ENCODE results near the gene CMC2. TPM values are rescaled to one million over a fixed set of nuclear protein-coding genes. Genes with fewer than 3 reads are reported as not detected.

Gene CMC2
- total RNA-seq, 1 donor from 2014 or later: 59.8 TPM

DNA sequence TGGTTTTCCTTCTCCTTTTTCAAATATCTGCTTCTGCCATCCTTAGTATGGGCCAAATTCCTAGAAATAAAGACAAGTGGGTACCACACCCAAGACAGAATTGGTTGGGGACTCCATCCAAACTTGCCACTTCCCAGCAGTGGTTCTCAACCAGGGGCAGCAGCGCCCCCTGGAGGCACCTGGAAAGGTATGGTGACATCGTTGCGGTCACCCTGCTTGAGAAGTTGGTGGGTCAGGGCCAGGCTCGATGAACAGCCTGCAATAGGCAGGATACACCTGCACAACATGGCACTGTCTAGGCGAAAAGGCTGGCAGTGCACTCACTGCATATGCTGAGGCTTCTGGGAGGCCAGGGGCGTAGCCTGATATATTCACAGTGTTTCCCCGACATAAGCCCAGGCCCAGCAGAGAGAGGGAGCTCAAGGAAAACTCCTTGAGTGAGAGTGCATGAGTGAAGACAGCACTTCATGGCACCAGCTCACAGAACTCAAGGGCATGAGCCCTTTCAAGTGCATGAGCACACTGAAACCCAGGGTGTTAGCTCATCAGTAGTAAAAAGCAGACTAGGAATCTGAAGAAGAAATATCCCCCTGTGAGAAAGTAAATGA is 57.7 kb downstream of the CMC2 start:
- Mint-ChIP-seq H3K4me1 (ENCODE audit: unreplicated experiment) (no peaks in the 10 kb centered on the region), H3K36me3 (no peaks in the 10 kb centered on the region), H3K9me3 (peaks cover 4% of the 10 kb centered on the region), H3K27ac (no peak overlapping the region), H3K4me3 (no peak overlapping the region), H3K27me3 (peaks cover 14% of the 10 kb centered on the region)
- no peak for DNase-seq (ENCODE audit: extremely low spot score, unreplicated experiment)
- TF ChIP-seq, protein P1, sequence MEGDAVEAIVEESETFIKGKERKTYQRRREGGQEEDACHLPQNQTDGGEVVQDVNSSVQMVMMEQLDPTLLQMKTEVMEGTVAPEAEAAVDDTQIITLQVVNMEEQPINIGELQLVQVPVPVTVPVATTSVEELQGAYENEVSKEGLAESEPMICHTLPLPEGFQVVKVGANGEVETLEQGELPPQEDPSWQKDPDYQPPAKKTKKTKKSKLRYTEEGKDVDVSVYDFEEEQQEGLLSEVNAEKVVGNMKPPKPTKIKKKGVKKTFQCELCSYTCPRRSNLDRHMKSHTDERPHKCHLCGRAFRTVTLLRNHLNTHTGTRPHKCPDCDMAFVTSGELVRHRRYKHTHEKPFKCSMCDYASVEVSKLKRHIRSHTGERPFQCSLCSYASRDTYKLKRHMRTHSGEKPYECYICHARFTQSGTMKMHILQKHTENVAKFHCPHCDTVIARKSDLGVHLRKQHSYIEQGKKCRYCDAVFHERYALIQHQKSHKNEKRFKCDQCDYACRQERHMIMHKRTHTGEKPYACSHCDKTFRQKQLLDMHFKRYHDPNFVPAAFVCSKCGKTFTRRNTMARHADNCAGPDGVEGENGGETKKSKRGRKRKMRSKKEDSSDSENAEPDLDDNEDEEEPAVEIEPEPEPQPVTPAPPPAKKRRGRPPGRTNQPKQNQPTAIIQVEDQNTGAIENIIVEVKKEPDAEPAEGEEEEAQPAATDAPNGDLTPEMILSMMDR (conservative IDR thresholded peaks at IDR 0.05): peak; percentile 71

DNA sequence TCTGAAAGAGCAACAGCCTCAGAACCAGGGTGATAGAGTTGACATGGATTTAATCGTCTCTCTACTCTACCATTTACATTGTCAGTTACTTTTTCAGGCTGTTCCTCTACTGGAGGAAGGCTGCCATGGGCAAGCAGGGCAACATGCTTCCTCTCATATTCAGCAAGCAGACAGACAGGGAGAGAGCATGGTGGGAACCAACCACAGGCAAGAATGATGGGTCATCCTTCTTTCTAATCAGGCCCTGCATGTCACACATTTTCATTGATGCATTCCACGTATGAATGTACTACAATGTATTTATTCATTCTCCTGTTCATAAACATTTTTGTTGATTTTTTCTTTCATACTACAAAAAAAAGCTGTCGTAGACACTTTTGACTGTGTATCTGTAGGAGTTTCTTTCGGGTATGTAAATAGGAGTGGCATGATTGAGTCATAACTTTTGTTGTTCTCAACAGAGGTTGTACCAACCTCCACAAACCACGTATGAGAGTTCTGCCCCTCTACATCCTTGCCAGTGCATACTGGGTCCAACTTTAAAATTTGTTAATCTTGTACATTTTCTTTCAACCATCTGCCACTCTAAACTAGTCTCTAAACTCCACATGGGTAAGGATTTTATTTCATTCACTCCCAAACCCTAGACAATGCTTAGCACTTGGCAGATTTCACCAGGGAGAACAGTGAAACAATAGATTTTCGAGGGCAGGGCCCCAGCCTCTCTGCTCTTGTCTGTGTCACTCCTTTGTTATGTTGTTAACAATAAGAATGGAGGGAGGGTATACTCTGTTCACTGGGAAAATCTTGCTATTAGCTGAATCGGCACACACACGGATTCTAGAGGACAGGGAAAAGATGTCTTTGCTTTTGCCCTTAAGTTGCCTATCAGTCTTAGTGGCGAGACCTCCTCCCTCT is 58.7 kb downstream of the CMC2 start:
- Mint-ChIP-seq H3K27ac (no peak overlapping the region), H3K9me3 (peaks cover 4% of the 10 kb centered on the region), H3K4me3 (no peak overlapping the region), H3K36me3 (no peaks in the 10 kb centered on the region), H3K4me1 (ENCODE audit: unreplicated experiment) (no peaks in the 10 kb centered on the region), H3K27me3 (peaks cover 14% of the 10 kb centered on the region)
- DNase-seq (ENCODE audit: extremely low spot score, unreplicated experiment): no peak
- TF ChIP-seq, protein P1 (conservative IDR thresholded peaks at IDR 0.05): no peak

DNA sequence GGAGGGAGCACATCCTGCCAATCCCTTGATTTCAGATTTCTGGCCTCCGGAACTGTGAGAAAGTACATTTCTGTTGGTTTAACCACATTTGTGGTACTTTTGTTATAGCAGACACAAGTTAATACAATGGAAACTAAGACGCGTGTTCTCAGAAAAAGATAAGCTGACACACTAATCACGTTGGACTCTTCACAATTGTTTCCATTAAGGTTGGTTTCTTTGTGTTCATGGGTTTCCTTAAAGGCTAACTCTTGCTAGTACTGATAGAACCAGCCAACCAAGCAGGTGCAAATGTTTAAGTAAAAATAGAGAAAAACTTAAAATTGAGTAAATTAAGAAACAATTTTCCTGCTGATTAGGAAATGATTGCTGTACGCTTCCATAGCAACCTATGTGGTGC is 59.4 kb downstream of the CMC2 start:
- DNase-seq (ENCODE audit: extremely low spot score, unreplicated experiment): no peak
- Mint-ChIP-seq H3K4me1 (ENCODE audit: unreplicated experiment) (no peaks in the 10 kb centered on the region), H3K4me3 (no peak overlapping the region), H3K9me3 (peaks cover 3% of the 10 kb centered on the region), H3K27ac (no peak overlapping the region), H3K36me3 (no peaks in the 10 kb centered on the region), H3K27me3 (peaks cover 14% of the 10 kb centered on the region)
- TF ChIP-seq, protein P1 (conservative IDR thresholded peaks at IDR 0.05): no peak

DNA sequence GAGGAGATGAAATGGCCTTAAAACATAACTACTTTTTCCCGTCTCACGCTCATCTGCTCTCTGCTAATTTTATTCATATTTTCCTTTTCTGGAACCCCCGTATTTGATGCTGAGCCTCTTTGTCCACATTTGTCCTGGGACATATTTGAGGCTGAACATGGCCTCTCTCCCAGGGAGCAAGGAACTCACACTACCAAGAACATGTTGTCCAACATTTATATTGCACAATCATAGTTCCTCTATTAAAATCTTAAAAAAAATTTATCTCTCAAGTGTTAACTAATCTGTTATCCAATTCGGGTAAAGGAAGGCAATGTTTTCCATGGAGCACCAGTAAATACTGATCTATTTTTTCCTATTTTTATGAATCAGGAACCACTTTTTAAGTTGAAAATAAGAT is 60.2 kb downstream of the CMC2 start:
- Mint-ChIP-seq H3K4me1 (ENCODE audit: unreplicated experiment) (no peaks in the 10 kb centered on the region), H3K36me3 (no peaks in the 10 kb centered on the region), H3K27ac (no peak overlapping the region), H3K27me3 (peaks cover 14% of the 10 kb centered on the region), H3K9me3 (no peaks in the 10 kb centered on the region), H3K4me3 (no peak overlapping the region)
- no peak for DNase-seq (ENCODE audit: extremely low spot score, unreplicated experiment)
- TF ChIP-seq, protein P1 (conservative IDR thresholded peaks at IDR 0.05): no peak

DNA sequence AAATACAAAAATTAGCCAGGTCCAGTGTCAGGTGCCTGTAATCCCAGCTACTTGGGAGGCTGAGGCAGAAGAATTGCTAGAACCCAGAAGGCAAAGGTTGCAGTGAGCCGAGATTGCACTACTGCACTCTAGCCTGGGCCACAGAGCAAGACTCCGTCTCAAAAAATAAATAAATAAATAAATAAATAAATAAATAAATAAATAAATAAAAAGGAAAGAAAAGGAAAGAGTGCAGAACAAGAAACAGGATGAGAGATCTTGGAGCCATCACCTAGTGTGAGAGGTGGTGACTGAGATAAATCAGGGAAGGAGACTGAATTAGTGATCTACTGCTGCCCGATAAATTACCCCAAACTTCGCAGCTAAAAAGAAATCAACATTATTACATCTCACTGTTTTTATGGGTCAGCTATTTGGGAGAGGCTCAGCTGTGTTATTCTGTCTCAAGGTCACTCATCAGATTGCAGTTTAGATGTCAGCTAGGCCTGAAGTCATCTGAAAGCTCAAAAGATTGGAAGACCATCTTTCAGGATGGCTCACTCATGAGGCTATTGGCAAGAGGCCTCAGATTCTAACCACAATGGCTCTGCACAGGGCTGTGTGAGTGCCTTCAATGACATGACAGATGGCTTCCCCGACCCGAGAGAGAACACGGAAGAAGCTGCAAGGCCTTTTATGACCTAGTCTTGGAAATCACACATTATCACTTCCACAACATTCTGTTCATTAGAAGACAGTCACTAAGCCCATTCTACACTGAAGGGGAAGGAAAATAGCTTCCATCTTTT is 66.4 kb downstream of the CMC2 start:
- TF ChIP-seq, protein P1 (conservative IDR thresholded peaks at IDR 0.05): no peak
- H3K4me1 Mint-ChIP-seq (ENCODE audit: unreplicated experiment): peaks cover 8% of the 10 kb centered on the region
- DNase-seq (ENCODE audit: extremely low spot score, unreplicated experiment): no peak
- no peaks in the 10 kb centered on the region for H3K36me3 Mint-ChIP-seq
- H3K27ac Mint-ChIP-seq: no peak overlapping the region
- peaks cover 8% of the 10 kb centered on the region for H3K27me3 Mint-ChIP-seq
- H3K4me3 Mint-ChIP-seq: no peak overlapping the region
- H3K9me3 Mint-ChIP-seq: no peaks in the 10 kb centered on the region

All from type B pancreatic cell (in vitro differentiated cells).